GM19372 (cell line): ENCODE results near the gene FAM210A.

ENCODE experiments used
- ATAC-seq: cut with Tn5 transposase; IDR thresholded peaks from one replicate; pipeline ENCODE4 v1.9.1; 2021; ENCODE audit warnings: mild to moderate bottlenecking, low read depth, moderate library complexity; ENCODE audit not compliant: unreplicated experiment

FAM210A gene

GRCh38 chr18:13649397-13650390 lies 76.7 kb downstream of the FAM210A start:
- ATAC-seq = no peak

GRCh38 chr18:13647761-13648160 lies 78.6 kb downstream of the FAM210A start:
- no peak for ATAC-seq

GRCh38 chr18:13646633-13647032 lies 79.7 kb downstream of the FAM210A start:
- ATAC-seq = no peak

- no peak for ATAC-seq
Observed at GRCh38 chr18:13645093-13645492, 81.3 kb downstream of the FAM210A start.

- ATAC-seq = no peak
Observed at GRCh38 chr18:13643261-13643751, 83.1 kb downstream of the FAM210A start.

GRCh38 chr18:13642440-13642827 lies 83.9 kb downstream of the FAM210A start:
- ATAC-seq = no peak

GRCh38 chr18:13641551-13642439 lies 84.6 kb downstream of the FAM210A start:
- ATAC-seq = no peak

GRCh38 chr18:13640266-13640860 lies 86.0 kb downstream of the FAM210A start:
- no peak for ATAC-seq

GRCh38 chr18:13638719-13639595 lies 87.4 kb downstream of the FAM210A start:
- no peak for ATAC-seq

- no peak for ATAC-seq
Observed at GRCh38 chr18:13635046-13635445, 91.3 kb downstream of the FAM210A start.

- ATAC-seq = no peak
Observed at GRCh38 chr18:13633700-13634099, 92.7 kb downstream of the FAM210A start.

- ATAC-seq = no peak
Observed at GRCh38 chr18:13630716-13631268, 95.6 kb downstream of the FAM210A start.

- no peak for ATAC-seq
Observed at GRCh38 chr18:13629841-13630715, 96.3 kb downstream of the FAM210A start.

GRCh38 chr18:13628211-13628610 lies 98.1 kb downstream of the FAM210A start:
- no peak for ATAC-seq

GRCh38 chr18:13627639-13628038 lies 98.7 kb downstream of the FAM210A start:
- ATAC-seq = no peak

- no peak for ATAC-seq
Observed at GRCh38 chr18:13626544-13626908, 99.8 kb downstream of the FAM210A start.

GRCh38 chr18:13625843-13626543 lies 100.4 kb downstream of the FAM210A start:
- no peak for ATAC-seq

- ATAC-seq = no peak
Observed at GRCh38 chr18:13625355-13625754, 101.0 kb downstream of the FAM210A start.
